GM12801 (cell line): ENCODE data around the gene RNASE7.

ENCODE experiments used
- CTCF ChIP-seq: IDR thresholded peaks from one replicate; pipeline ENCODE4 v1.5.1; 2011; ENCODE audit warnings: control low read depth; ENCODE audit not compliant: insufficient read length; ENCODE audit errors: extremely low read depth

Gene RNASE7

GRCh38 chr14:21057803-21058675 is 15.9 kb downstream of the RNASE7 start, which contains the start of gene RNASE8:
Gene RNASE8 (plus strand): TSS chr14:21057822. CDS start chr14:21057893, 71 bp downstream.
- TF ChIP-seq CTCF: no peak

- no peak for TF ChIP-seq CTCF
Measured at GRCh38 chr14:21058903-21059302, 16.7 kb downstream of the RNASE7 start.

DNA sequence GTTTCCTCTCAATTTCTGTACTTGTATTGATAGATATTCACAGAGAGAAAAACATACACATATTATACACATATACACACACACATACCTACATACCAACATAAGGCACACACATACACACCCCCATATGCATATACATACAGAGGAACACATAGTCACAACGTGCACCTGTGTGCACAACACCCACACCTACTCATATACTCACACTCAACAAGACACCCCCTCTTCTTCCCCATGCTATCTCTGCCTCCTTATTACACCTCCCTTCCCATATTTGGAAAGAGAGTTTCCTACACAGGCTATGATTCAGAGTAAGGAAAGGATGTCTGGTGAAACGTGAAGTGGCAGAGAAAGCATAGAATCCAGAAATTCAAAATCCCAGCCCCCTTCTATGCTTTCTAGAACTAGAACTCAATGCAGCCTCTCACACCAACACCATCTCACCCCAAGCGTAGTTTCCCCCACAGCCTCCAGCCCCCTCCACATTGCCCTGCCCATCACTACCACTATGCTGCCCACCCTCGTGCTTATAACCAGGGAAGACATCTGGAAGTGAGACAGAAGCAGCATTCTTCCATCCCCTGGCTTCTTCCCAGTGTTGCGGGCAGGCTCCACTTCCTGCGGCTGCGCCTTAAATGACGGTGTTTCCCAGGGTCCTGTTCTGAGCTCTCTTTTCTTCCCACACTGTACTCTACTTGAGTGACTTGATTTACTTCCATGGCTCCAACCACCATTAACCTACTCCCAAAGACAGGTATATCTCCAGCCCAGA is 17.9 kb downstream of the RNASE7 start:
- no peak for TF ChIP-seq CTCF

GRCh38 chr14:21060614-21061346 is 18.6 kb downstream of the RNASE7 start:
- no peak for TF ChIP-seq CTCF

GRCh38 chr14:21061347-21061668 is 19.1 kb downstream of the RNASE7 start:
- no peak for TF ChIP-seq CTCF

DNA sequence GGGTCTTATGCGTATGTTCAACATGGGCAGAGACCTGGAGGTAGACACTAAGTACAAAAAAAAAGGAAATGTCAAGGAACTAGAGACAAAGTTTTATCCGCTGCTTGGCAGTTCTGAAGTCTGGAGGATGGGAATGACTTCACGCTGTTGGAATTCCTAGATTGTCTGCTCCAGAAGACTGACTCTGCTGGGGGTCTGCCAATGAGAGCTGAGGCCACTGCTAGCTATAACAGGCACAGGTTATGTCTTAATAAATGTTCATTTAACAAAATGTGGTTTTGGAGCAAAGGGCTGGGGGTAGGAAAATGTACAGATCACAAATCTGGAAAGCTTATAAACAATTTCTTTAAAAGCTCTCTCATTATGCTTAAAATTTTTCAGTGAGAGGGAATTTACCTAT is 21.3 kb downstream of the RNASE7 start:
- no peak for TF ChIP-seq CTCF
